Thymus (tissue), 11 donors: ENCODE data around the gene TNFRSF4. TPM values are rescaled to one million over a fixed set of nuclear protein-coding genes. Genes with fewer than 3 reads are reported as not detected.
"Not testable (repeated sequence)": the region's sequence is repeated elsewhere in the genome, so short reads cannot be mapped to it uniquely, and the experiment has no call there.

ENCODE experiments used
- DNase-seq, 9 donors: peaks; one replicate each; pipeline ENCODE4 v3.0.0-alpha.2; 2013; ENCODE audit warnings: low spot score in 9 of 9, low read depth in 6 of 9, missing footprints in 1 of 9
- H3K27ac ChIP-seq, 2 donors: one replicate each; pipeline ENCODE4 v1.5.1; 2013; ENCODE audit warnings: control low read depth in 1 of 2, low read depth in 1 of 2, low read length in 1 of 2, mild to moderate bottlenecking in 1 of 2, moderate library complexity in 1 of 2
- H3K27me3 ChIP-seq, 2 donors: one replicate each; pipeline ENCODE4 v1.5.1; 2013; ENCODE audit warnings: low read length in 1 of 2; ENCODE audit not compliant: control insufficient read depth in 2 of 2, insufficient read depth in 1 of 2
- H3K36me3 ChIP-seq, 2 donors: one replicate each; pipeline ENCODE4 v1.5.1; 2013; ENCODE audit warnings: low read length in 1 of 2, mild to moderate bottlenecking in 1 of 2, moderate library complexity in 1 of 2; ENCODE audit not compliant: control insufficient read depth in 2 of 2, insufficient read depth in 2 of 2
- H3K4me1 ChIP-seq, 2 donors: one replicate each; pipeline ENCODE4 v1.5.1; 2013; ENCODE audit warnings: low read length in 2 of 2; ENCODE audit not compliant: control insufficient read depth in 2 of 2, insufficient read depth in 2 of 2
- H3K4me3 ChIP-seq, 2 donors: one replicate each; pipeline ENCODE4 v1.5.1; 2013; ENCODE audit warnings: low read length in 2 of 2, control low read depth in 1 of 2, mild to moderate bottlenecking in 1 of 2
- H3K9me3 ChIP-seq, 2 donors: one replicate each; pipeline ENCODE4 v1.5.1; 2013; ENCODE audit warnings: low read length in 1 of 2, mild to moderate bottlenecking in 1 of 2; ENCODE audit not compliant: control insufficient read depth in 2 of 2, insufficient read depth in 1 of 2
- WGBS: extraction: QIAGEN DNeasy Blood & Tissue Kit; methylation state at CpG from one replicate; pipeline ENCODE4 v1.1.7; 2013; 5-methylcytosine and 5-hydroxymethylcytosine counted together
- polyA plus RNA-seq: library from polyadenylated mRNA; stranded (reverse); fragments of 200-250 nt; gene quantifications from one replicate; pipeline ENCODE4 v1.2.3, GENCODE V29; 2013
- total RNA-seq: library from RNA; stranded (reverse); fragments of 120-200 nt; gene quantifications from one replicate; pipeline ENCODE4 v1.2.4, GENCODE V29; 2013
- donor health status: healthy.

Gene TNFRSF4
- total and polyA plus RNA-seq, 2 donors: 12.7 to 18.8 TPM

GRCh38 chr1:1177452-1178206 lies 36.3 kb downstream of the TNFRSF4 start:
- Histone ChIP-seq H3K36me3 (no peaks in the 10 kb centered on the region), H3K27ac (no peak overlapping the region), H3K4me1 (peaks cover 12 to 34% of the 10 kb centered on the region in 2 donors), H3K9me3 (peaks cover 1 to 23% of the 10 kb centered on the region in 2 donors), H3K27me3 (peaks cover 6 to 50% of the 10 kb centered on the region in 2 donors), H3K4me3 (no peak overlapping the region)
- no peak for DNase-seq
- 93% methylated on average over 21 of the region's 21 CpGs for WGBS

GRCh38 chr1:1176931-1177330 lies 37.0 kb downstream of the TNFRSF4 start:
- peaks cover 4 to 48% of the 10 kb centered on the region in 2 donors for H3K27me3 ChIP-seq
- no peaks in the 10 kb centered on the region for H3K36me3 ChIP-seq
- H3K27ac ChIP-seq: no peak overlapping the region
- H3K4me1 ChIP-seq: peaks cover 16 to 35% of the 10 kb centered on the region in 2 donors
- no peak overlapping the region for H3K4me3 ChIP-seq
- DNase-seq: no peak
- peaks cover 0 to 28% of the 10 kb centered on the region in 2 donors for H3K9me3 ChIP-seq
- WGBS: 97% methylated on average over 7 of the region's 7 CpGs

GRCh38 chr1:1176063-1176761 lies 37.7 kb downstream of the TNFRSF4 start:
- H3K36me3 ChIP-seq, DNase-seq, H3K4me3 ChIP-seq: not testable (repeated sequence)
- H3K27ac ChIP-seq: peak overlapping the region in 1 of 2 donors; percentile 47
- peaks cover 0 to 48% of the 10 kb centered on the region in 2 donors for H3K27me3 ChIP-seq
- H3K9me3 ChIP-seq: peaks cover 0 to 30% of the 10 kb centered on the region in 2 donors
- H3K4me1 ChIP-seq: peaks cover 22 to 42% of the 10 kb centered on the region in 2 donors
- 64% methylated on average over 22 of the region's 22 CpGs for whole genome bisulfite sequencing

- Histone ChIP-seq H3K4me1 (peaks cover 25 to 49% of the 10 kb centered on the region in 2 donors), H3K27me3 (peaks cover 0 to 54% of the 10 kb centered on the region in 2 donors)
- WGBS: 81% methylated on average over 29 of the region's 29 CpGs
These were observed 38.5 kb downstream of the TNFRSF4 start for GRCh38 chr1:1175221-1176062.

GRCh38 chr1:1173793-1174415 lies 40.0 kb downstream of the TNFRSF4 start, which contains the start of gene TTLL10:
Gene TTLL10, plus strand, starts transcription at chr1:1173880. Its CDS starts 5,336 bp downstream, at chr1:1179216.
- H3K4me1 ChIP-seq: peaks cover 29 to 62% of the 10 kb centered on the region in 2 donors
- H3K27ac ChIP-seq: no peak within 1 kb of the TSS
- DNase-seq: peak in 1 of 9 donors; percentile 66
- H3K9me3 ChIP-seq: peaks cover 0 to 30% of the 10 kb centered on the region in 2 donors
- peaks cover 0 to 60% of the 10 kb centered on the region in 2 donors for H3K27me3 ChIP-seq
- H3K4me3 ChIP-seq: no peak within 1 kb of the TSS
- H3K36me3 ChIP-seq: no peaks in the 10 kb centered on the region
- WGBS: 41% methylated on average over 35 of the region's 35 CpGs

More at GRCh38 chr1:1175221-1176062, 38.5 kb downstream of the TNFRSF4 start:
- peak in 2 of 9 donors; percentile 41 to 43 for DNase-seq
- Histone ChIP-seq H3K4me3 (no peak overlapping the region), H3K9me3 (peaks cover 0 to 30% of the 10 kb centered on the region in 2 donors), H3K36me3 (no peaks in the 10 kb centered on the region), H3K27ac (peak overlapping the region in 1 of 2 donors; percentile 60)

- peaks cover 0 to 64% of the 10 kb centered on the region in 2 donors for H3K27me3 ChIP-seq
- 64% methylated on average over 32 of the region's 32 CpGs for WGBS
These were observed 40.7 kb downstream of the TNFRSF4 start for GRCh38 chr1:1173061-1173792.

GRCh38 chr1:1171546-1172340 lies 42.2 kb downstream of the TNFRSF4 start:
- no peaks in the 10 kb centered on the region for H3K36me3 ChIP-seq
- 39% methylated on average over 33 of the region's 33 CpGs for WGBS
- peaks cover 0 to 62% of the 10 kb centered on the region in 2 donors for H3K27me3 ChIP-seq
- H3K4me3 ChIP-seq: no peak overlapping the region
- peaks cover 0 to 28% of the 10 kb centered on the region in 2 donors for H3K9me3 ChIP-seq
- no peak overlapping the region for H3K27ac ChIP-seq
- DNase-seq: peak in 2 of 9 donors; percentile 22 to 65
- H3K4me1 ChIP-seq: peaks cover 29 to 65% of the 10 kb centered on the region in 2 donors

More at GRCh38 chr1:1173061-1173792, 40.7 kb downstream of the TNFRSF4 start:
- peak in 1 of 9 donors; percentile 18 for DNase-seq
- Histone ChIP-seq H3K4me3 (no peak overlapping the region), H3K4me1 (peaks cover 29 to 65% of the 10 kb centered on the region in 2 donors), H3K27ac (no peak overlapping the region), H3K9me3 (peaks cover 0 to 30% of the 10 kb centered on the region in 2 donors), H3K36me3 (no peaks in the 10 kb centered on the region)
